COLO829 (cell line): ENCODE data around the gene U2AF2.

Experiments used
- DNase-seq: peaks from one replicate; pipeline ENCODE4 v3.0.0; 2012; ENCODE audit warnings: low spot score

Gene U2AF2

DNA sequence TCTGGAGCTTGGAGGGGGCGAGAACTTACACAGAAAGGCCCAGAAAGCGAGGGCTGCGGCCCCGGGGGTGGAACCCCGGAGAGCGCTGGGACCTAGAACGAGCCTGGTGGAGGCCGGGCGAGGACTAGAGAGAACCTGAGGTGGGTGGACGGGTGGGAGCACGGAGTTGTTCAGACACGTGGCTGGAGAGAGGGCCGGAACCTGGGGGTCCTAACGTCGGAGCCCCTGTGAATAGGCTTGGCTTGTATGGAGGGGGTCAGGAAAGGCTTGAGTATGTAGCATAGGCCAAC is 11.0 kb upstream of the U2AF2 start:
- DNase-seq, result no peak

DNA sequence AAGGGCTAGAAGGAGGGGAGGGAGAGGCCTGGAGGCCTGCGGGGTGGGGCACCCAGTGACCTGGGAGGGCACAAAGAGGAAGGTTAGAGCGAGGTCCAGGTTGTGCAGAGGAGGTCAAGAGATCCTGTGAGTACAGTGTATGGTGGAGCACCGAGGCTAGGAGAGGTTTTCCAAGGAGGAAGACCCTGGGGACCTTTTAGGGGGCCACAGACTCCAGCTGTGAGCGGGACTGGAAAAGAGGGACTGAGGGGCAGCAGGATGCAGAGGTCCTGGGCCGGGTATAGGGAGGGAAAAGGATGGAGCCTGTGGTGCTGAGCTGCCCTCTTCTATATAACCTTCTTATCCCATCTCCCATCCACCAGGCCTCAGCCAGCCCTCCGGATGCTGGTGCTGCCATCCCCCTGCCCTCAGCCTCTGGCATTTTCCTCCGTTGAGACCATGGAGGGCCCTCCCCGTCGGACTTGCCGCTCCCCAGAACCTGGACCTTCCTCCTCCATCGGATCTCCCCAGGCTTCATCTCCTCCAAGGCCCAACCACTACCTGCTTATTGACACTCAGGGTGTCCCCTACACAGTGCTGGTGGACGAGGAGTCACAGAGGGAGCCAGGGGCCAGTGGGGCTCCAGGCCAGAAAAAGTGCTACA is 10.5 kb upstream of the U2AF2 start:
- no peak for DNase-seq

DNA sequence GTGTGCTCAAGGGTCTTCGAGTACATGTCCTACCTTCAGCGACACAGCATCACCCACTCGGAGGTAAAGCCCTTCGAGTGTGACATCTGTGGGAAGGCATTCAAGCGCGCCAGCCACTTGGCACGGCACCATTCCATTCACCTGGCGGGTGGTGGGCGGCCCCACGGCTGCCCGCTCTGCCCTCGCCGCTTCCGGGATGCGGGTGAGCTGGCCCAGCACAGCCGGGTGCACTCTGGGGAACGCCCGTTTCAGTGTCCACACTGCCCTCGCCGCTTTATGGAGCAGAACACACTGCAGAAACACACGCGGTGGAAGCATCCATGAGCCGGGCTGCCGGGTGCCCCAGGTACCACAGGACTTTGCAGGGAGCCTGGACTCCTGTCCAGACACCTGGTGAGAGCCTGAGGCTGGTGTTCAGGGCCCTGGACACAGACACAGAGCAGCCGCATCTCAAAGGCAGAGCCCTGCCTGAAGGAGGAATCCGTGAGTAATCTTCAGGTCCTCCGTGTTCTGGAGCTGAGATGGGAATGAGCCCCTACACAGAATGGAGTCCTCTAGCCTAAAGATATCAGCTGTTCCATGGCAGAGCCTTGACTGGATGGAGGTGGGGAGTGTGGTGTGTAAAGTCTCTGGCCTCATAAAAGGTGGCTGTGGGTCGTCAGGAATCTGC is 9.9 kb upstream of the U2AF2 start:
- no peak for DNase-seq

DNA sequence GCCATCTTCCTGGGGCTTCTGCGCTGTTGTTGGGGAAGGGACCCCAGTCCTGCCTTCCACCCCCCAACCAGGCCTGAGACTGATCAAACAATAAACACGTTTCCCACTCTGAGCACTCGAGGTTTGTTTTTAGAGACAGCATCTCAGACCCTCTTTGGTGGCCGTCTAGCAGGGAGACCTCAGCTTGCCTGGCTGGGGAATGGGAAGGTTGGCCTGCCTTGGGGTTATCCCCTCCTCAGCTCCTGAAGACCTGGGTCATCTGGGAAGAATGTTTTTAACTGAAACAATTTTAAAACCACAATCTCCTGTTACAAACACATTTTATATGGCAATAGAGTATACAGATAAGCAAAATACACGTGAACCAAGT is 9.3 kb upstream of the U2AF2 start:
- DNase-seq, result no peak

DNA sequence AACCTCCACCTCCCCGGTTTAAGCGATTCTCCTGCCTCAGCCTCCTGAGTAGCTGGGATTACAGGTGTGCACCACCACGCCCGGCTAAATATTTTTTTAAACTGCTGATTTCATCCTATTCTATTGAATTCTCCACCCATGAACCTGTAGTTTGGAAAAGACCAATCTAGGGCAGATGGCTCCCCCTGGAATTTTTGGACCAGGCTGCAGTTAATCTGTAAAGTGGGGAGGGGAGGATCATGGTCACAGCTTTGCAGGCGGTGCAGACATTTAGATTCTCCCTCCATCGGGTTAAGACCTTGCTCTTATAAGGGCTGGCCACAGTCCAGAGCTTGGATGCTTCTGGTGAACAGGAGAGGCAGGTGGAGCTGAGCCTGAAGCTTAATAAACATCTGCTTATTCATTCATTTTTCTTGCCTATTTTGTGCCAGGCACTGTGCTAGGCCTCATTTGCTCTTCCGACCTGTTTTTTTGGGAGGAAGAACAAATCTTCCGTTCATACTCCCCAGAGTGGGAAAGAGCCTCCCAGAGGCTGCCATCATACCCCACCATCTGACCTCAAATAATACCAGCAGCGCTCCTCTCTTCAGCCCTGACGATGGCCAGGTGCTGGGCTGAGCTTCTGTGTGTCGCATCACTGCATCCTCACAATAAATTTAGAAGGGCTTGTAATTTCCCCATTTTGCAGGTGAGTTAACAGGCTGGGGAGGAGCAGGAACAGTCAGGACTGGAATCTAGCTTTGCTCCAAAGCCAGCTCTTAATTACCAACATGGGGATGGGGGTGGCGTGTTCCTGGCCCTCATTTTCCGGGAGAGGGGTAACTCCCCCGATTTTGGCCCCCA is 7.7 kb upstream of the U2AF2 start:
- DNase-seq, result no peak

DNA sequence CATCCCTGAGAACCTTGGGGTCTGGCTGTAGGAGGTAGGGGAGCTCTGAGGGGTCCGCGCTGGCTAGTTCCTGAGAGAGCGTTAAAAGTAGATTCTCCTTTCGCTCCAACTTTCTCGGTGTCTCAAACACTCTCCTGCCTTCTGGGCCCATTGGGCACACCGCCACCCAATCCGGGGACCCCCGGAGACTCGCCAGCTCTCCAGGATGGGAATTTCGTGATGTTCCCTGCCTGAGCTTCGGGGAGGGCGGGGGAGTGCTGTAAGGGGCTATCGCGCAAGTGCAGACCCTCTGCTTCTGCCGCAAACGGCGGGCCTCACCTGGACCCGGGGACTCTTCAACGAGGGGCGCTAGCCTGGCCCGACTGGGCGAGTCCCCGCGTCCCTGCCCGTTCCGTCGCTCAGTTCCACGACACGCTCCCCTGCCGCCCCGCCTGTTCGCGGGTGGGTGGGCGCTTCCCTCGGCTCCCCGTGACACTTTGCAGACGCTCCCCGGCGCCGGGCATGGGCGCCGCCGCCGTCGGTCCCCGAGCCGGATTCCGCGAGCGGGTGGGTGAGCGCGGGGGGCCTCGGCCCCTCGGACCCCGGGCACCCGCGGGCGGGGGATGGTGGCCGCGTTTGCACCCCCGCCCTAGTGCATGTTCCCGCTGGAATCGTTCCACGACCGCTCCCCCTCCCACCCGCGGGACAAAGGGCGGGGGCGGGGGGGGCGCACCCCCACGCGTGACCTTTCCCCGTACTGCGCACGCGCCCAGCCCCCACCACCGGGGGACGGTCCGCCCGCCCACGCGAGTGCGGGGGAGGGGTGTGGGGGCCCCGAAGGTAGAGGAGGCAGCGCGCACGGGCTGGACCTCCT is 6.9 kb upstream of the U2AF2 start, which contains the start of gene CCDC106:
CCDC106 (plus strand) TSS at position 481 of the 853 bp plus-strand sequence. CDS start 835 bp downstream, outside the sequence.
- no peak for DNase-seq

DNA sequence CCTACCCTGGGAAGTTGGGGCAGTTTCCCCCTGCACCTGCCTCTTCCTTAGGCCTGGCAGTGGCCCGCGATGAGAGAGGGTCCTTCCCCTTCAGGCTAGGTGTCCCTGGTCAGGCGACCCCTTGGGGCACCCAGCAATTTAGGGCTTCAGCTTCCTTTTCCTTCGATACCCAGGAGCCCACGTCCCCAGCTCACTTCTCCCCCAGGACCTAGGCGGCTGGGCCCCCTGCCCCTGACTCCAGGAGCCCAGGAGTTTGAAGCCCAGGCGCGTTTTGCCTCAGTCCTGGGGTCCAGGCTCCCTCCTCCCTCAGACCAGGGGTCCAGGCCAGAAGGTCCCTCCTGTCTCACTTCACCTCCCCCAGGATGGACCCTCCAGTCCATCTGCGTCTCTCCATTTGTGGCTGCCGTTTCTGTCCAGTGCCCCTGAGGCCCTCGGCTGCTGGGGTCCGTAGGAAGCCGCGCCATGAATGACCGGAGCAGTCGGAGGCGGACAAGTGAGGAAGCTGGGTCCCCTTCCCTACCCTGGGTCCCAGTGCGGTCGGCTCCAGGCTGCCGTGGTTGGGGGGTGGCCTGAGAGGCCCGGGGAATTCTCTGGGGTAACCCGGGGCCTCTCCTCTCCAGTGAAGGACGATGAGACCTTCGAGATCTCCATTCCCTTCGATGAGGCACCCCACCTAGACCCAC is 6.1 kb upstream of the U2AF2 start:
- no peak for DNase-seq

DNA sequence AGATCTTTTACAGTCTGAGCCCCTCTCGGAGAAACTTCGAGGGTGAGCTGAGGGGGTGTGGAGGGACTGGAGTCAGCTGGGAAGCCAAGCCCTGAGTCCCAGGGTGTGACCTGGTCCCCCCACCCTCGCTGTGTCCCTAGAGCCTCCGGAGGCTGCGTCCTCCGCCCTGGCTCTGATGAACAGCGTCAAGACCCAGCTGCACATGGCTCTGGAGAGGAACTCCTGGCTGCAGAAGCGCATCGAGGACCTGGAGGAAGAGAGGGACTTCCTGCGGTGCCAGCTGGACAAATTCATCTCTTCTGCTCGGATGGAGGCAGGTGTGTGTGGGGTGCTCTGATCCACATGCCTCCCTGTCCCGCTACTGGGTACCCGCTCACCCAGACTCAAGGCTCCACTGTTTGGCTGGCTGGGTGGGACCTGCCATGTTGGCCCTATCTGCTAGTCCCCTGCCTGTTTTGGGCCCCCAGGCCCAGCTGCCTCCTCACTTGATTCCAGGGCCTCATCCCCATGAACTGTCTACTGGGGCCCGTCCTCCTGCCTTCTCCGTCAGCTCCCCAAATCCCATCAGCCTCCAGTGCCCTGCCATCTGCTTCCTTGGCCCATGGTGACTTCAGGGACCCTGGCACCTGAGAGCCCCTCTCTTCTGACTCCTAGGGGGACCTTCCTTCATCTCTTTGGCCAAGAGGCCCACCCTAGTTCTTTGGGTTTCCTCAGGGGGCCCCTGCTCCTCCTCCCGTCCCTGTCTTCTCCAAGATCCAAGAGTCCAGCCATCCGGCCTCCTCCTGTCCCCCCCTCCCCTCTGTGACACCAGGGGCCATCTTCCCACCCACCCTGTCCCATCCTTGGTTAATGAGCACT is 5.3 kb upstream of the U2AF2 start:
- no peak for DNase-seq

DNA sequence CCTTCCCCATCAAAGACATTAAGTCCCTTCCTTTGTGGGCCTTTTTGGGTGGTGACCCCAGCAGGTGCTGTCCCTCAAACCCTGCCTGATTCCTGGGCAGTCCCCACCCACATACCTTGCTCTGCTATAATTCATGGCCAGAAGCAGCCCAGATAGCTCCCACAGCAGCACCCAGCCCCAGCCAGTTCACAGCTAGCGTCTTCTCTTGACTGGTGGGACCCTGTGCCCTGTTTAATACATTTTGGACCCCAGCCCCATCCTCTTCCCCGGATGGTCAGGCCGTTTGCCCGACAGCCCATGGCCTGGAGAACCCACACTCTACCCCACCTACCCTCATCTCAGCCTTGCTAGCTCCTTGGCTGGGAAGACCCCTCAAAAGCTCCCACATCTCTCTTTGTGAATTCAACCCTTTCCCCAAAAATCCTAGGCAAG is 4.7 kb upstream of the U2AF2 start:
- DNase-seq, result no peak

DNA sequence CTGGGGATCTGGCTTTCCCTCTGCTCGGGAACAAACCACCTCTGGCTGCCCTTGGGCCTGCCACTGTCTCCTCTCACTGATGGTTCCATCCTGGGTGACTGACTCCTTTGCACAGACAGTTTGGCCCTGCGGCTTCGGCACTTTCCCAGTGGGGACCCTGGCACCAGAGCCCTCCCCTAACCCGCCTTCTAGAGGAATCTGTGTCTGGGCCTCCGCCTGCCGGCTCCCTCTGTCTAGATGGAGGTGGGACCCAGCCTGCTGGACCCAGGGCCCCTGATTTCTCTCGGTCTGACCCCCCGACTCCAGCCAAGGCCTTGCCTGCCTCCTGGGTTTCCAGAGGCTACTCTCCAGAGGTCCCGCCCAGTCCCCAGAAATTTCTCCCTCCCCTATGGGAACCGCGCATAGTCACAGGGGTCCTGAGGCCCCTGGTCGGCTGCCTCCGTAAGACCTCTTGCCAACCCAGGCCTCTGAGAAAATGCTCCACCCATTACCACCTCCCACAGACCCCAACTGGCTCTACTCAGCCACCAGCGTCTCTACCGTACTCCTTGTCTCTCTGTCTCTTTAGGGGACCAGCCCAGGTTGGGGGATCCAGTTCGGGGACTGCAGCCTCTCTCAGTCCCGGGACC is 4.1 kb upstream of the U2AF2 start:
- no peak for DNase-seq

DNA sequence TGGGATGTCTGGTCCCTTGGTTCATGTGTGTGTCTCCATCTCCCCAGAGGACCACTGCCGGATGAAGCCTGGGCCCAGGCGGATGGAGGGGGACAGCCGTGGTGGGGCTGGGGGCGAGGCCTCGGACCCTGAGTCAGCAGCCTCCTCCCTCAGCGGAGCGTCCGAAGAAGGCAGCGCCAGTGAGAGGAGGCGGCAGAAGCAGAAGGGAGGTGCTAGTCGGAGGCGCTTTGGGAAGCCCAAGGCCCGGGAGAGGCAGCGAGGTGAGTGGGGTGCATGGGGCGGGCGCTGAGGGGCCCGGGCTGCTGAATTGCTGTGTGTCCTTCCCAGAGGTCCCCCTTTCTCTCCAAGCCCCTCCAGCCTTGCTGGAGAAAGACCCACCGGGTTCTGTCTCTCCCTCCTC is 3.6 kb upstream of the U2AF2 start:
- DNase-seq, result no peak

DNA sequence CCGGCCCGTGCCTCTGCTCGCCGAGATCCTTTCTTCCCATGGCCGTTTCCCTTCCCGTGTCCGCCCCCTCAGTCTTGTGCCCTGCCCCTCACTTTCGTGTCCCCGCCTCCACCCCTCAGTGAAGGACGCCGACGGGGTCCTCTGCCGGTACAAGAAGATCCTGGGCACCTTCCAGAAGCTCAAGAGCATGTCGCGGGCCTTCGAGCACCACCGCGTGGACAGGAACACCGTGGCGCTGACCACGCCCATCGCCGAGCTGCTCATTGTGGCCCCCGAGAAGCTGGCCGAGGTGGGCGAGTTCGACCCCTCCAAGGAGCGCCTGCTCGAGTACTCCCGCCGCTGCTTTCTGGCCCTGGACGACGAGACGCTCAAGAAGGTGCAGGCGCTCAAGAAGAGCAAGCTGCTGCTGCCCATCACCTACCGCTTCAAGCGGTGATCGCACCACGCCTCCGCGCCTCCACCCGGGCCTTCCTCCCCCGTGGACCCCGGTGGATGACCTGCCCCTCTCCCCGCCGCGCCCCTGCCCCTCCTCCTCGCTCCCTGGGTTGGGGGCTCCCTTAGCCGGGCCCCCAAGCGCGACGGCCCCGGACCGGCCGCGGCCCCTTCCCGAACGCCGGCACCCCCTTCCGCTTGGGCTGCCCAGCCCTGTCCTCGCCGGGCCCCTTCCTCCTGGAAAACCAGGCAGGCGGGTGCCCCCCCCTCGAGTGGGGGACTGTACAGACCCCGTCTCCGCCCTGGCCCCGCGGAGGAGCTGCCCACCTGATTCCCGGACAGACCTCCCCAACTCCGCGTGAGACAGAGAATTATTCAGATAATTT is 2.3 kb upstream of the U2AF2 start:
- no peak for DNase-seq

DNA sequence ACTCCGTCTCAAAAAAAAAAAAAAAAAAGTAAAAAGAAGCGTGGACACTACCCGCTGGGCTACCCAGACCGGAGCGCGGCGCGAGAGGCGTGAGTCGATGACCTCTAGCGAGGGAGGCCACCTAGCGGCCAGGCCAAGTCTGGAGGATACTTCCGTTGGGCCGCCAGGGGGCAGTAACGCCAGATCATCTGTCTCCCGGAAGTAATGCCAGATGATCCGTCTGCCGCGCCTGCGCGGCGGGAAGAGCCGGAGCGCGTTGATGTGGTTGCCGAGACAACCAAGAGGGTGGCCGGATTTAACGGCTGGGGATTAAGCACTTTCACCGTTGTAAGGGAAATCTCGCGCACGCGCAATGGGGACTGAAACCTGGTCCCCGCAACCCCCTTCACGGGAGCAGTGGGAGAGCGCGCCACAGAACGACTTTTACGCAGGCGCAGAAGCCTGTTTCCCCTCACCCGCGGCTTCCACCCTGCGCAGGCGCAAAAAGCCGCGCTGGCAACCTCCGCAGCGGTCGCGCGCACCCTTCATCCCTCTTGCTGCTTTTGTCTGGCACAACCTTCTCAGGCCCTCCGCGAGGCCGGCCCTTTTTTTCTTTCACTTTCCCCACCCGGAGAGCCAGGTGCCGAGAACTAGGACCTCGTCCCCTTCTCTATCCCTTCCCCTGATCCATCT is 1.0 kb upstream of the U2AF2 start:
- DNase-seq, result peak; percentile 98

DNA sequence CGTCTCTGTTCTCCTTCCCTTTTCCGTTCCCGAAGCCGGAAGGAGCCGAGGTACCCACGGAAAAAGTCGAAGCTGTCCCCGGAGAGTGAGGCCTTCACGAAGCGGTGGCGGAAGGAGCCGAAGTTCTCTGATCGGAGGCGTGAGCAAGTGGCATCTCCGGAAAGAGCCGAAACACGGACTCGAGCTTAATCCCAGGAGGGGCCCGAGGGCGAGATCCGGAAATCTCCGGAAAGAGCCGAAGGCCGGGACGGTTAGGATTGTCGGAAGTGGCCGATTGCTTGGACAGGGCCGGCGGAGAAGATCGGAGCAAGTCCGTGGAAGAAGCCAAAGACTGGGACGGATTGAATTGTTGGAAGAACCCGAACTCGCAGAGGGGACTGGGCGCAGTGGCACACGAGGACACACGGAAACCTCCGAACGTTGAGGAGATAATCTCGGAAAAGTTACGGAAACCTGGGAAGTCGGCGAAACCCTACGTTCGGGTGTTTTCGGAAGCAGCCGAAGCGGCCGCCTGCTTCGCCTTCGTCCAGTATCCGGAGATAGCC is 440 bp upstream of the U2AF2 start:
- peak; percentile 98 for DNase-seq

DNA sequence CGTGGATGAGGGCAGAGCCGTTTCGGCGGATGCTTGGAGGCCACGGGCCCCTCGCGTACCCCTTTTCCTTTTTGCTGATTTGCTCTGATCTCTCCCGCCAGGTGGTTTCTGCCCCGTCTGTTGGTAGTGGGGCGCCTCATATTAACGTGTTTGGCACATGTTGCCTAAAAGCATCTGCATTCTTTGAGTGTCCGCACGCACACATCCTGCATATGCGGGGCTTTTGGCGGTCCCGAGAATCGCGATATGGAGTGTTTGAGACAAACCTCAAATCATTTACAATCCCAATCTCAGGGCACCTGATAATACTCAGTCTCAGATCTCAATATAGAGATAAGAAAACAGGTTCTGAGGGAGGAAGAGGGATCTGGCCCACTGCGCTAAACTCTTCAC is 809 bp downstream of the U2AF2 start:
- no peak for DNase-seq

DNA sequence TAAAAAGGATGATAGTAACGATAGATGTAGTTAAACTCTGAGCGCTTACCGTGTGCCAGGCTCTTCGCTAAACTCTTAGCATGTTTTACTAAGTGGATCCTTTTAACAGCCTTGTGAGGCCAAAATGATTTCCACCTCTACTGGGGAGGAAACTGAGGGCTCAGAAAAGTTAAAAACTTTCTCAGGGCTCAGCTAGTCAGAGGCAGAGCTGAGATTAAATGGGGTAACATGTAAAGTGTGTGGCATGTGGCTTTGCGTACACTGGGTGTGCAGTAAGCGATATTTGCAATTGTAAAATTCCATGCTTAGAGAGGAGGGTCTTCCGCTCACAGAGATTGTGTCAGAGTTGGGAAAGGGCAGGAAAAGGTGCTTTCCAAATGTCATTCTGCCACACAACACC is 1.7 kb downstream of the U2AF2 start:
- no peak for DNase-seq

DNA sequence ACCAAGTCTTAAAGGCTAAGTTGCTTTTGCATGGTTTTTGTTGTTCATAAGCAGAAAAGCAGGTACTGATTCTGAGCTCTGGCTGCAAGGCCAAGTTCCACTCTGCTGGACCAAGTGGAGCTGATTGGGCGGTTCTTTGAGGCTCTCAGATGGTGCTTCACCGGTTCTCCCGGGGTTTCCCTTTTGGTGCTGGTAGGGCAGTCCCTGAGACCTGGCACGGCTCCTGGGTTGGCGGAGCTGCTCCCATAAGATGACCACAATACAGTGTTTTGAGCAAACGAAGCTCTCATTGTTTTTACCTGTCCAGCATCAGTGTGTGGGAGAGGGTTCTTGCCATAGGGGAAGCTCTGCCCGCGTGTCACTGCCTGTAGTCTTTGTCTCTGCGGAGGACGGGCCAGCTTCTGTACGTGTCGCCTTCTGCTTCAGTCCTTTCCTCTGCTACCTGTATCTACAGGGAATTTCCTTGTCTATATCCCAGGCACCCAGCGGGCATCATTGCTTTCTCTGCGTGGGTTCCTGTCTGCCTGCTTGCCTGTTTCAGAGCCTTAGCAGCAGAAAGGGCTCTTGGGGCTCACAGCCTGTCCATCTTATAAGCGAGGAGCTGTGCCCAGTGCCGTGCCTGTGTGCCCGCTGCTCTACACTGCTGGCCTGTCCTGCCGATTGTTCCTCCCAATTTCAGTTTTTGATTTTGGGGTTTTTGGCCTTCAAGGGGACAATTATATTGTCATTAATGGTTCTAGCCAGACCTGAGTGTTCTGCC is 2.3 kb downstream of the U2AF2 start:
- no peak for DNase-seq
